ENCODE measurements around the gene APBB2. TPM values are rescaled to one million over a fixed set of nuclear protein-coding genes. Genes with fewer than 3 reads are reported as not detected.

The APBB2 gene
- total RNA-seq, 4 donors from 2014 or later: 139 to 248 (median 203) TPM

- Histone ChIP-seq H3K4me1 (no peaks in the 10 kb centered on the region), H3K4me3 (no peak overlapping the region), H3K27me3 (no peaks in the 10 kb centered on the region), H3K27ac (no peak overlapping the region), H3K36me3 (no peaks in the 10 kb centered on the region), H3K9me3 (peaks cover 0 to 15% (median 5%) of the 10 kb centered on the region in 4 donors)
- no peak for DNase-seq (ENCODE audit: low spot score in 2 of 2)
- TF ChIP-seq EP300 (IDR thresholded peaks at IDR 0.05) (no peak), CTCF (IDR thresholded peaks at IDR 0.05) (no peak), POLR2A (IDR thresholded peaks at IDR 0.05) (no peak)
- WGBS, 2 donors: 81 to 83% methylated on average over 1 of the region's 1 CpG
Observed at GRCh38 chr4:41041551-41041950, 172.8 kb downstream of the APBB2 start.

DNA sequence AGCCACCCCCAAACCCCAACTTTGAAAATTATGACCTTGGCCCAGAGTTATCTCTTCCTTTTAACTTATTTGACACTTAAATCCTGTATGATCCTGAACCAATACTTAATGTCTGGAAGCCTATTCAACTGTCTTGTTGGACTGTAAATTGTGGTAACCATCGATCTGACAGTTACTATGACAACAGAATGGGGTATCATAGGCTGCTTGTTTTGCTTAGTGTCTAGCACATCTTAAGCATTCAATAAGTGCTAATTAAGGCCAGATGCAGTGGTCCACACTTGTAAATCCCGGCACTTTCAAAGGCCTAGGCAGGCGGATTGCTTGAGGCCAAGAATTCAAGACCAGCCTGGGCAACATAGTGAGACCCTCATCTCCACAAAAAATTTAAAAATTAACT, 175.0 kb downstream of the APBB2 start:
- H3K36me3 ChIP-seq: no peaks in the 10 kb centered on the region
- no peak overlapping the region for H3K4me3 ChIP-seq
- DNase-seq (ENCODE audit: low spot score in 2 of 2): no peak
- no peak overlapping the region for H3K27ac ChIP-seq
- WGBS, 2 donors: 92 to 94% methylated on average over 3 of the region's 3 CpGs
- no peak for TF ChIP-seq EP300 (IDR thresholded peaks at IDR 0.05)
- TF ChIP-seq CTCF (IDR thresholded peaks at IDR 0.05): no peak
- no peak for TF ChIP-seq POLR2A (IDR thresholded peaks at IDR 0.05)
- peaks cover 0 to 3% (median under 1%) of the 10 kb centered on the region in 4 donors for H3K9me3 ChIP-seq
- H3K27me3 ChIP-seq: no peaks in the 10 kb centered on the region
- H3K4me1 ChIP-seq: no peaks in the 10 kb centered on the region

GRCh38 chr4:41038304-41038703, 176.0 kb downstream of the APBB2 start:
- no peak overlapping the region for H3K4me3 ChIP-seq
- no peaks in the 10 kb centered on the region for H3K27me3 ChIP-seq
- DNase-seq (ENCODE audit: low spot score in 2 of 2): no peak
- TF ChIP-seq CTCF (IDR thresholded peaks at IDR 0.05) (no peak), POLR2A (IDR thresholded peaks at IDR 0.05) (no peak), EP300 (IDR thresholded peaks at IDR 0.05) (no peak)
- no peaks in the 10 kb centered on the region for H3K9me3 ChIP-seq
- H3K36me3 ChIP-seq: no peaks in the 10 kb centered on the region
- H3K4me1 ChIP-seq: no peaks in the 10 kb centered on the region
- H3K27ac ChIP-seq: no peak overlapping the region
- 91 to 95% methylated on average over 2 of the region's 2 CpGs for WGBS, 2 donors

GRCh38 chr4:41029098-41029497, 185.2 kb downstream of the APBB2 start:
- DNase-seq (ENCODE audit: low spot score in 2 of 2): no peak
- Histone ChIP-seq H3K9me3 (peaks cover 0 to 30% (median 11%) of the 10 kb centered on the region in 4 donors), H3K4me3 (no peak overlapping the region), H3K36me3 (peaks cover 0 to 46% (median 0%) of the 10 kb centered on the region in 3 donors), H3K27ac (peak overlapping the region in 2 of 4 donors; percentile 10 to 53), H3K4me1 (peaks cover 0 to 10% (median 1%) of the 10 kb centered on the region in 4 donors), H3K27me3 (no peaks in the 10 kb centered on the region)
- WGBS, 2 donors: 49 to 55% methylated on average over 3 of the region's 3 CpGs
- no peak for TF ChIP-seq CTCF (IDR thresholded peaks at IDR 0.05)
- TF ChIP-seq POLR2A (IDR thresholded peaks at IDR 0.05): no peak
- peak in 1 of 2 donors; percentile 7 for TF ChIP-seq EP300 (IDR thresholded peaks at IDR 0.05)

GRCh38 chr4:41028392-41029076, 185.8 kb downstream of the APBB2 start:
- peak overlapping the region in 2 of 4 donors; percentile 10 to 53 for H3K27ac ChIP-seq
- H3K36me3 ChIP-seq: peaks cover 0 to 46% (median 0%) of the 10 kb centered on the region in 3 donors
- peaks cover 0 to 10% (median 1%) of the 10 kb centered on the region in 4 donors for H3K4me1 ChIP-seq
- no peak overlapping the region for H3K4me3 ChIP-seq
- no peaks in the 10 kb centered on the region for H3K27me3 ChIP-seq
- DNase-seq (ENCODE audit: low spot score in 2 of 2): no peak
- WGBS, 2 donors: 69 to 70% methylated on average over 8 of the region's 8 CpGs
- TF ChIP-seq POLR2A (IDR thresholded peaks at IDR 0.05): no peak
- TF ChIP-seq CTCF (IDR thresholded peaks at IDR 0.05): no peak
- no peak for TF ChIP-seq EP300 (IDR thresholded peaks at IDR 0.05)
- H3K9me3 ChIP-seq: peaks cover 0 to 35% (median 11%) of the 10 kb centered on the region in 4 donors

Measured in tibial nerve (tissue), 4 donors.